ENCODE measurements around the gene MAP3K4.

- no peak for TF ChIP-seq POLR2AphosphoS5 (IDR thresholded peaks at IDR 0.05; ENCODE audit: borderline replicate concordance, low read depth, low read length)
- no peak for TF ChIP-seq EZH2 (IDR thresholded peaks at IDR 0.05)
- no peak for TF ChIP-seq FOXP2 (optimal IDR thresholded peaks at IDR 0.05; ENCODE audit: control extremely low read depth, extremely low read length, insufficient read depth)
Observed at GRCh38 chr6:160974304-160974771, 17.2 kb upstream of the MAP3K4 start.
